Kasumi-1 (cell line): ENCODE measurements around the gene SNX11.

Experiments used
- DNase-seq, 2 experiments: peaks; one replicate each; lab custom pipeline; 2025; lab: John Stamatoyannopoulos, UW

Gene SNX11

DNA sequence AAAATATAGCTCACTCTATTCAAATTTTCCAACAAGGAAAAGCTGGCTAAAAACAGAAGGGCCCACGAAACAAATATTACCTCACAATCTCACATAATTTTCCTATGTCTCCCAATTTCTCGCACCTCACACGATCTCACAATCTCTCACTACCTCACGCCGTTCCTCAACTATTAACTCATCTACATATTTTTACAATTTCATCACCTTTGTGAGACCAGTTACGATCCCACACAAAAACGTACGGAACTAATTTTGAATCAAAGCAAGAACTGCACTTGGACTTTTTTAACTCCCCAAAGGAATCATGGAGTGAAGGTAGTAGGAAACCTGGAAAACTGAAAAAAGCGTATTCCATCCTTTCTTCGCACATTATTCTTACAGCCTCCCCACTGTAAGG is 7.4 kb upstream of the SNX11 start:
- DNase-seq, result no peak

DNA sequence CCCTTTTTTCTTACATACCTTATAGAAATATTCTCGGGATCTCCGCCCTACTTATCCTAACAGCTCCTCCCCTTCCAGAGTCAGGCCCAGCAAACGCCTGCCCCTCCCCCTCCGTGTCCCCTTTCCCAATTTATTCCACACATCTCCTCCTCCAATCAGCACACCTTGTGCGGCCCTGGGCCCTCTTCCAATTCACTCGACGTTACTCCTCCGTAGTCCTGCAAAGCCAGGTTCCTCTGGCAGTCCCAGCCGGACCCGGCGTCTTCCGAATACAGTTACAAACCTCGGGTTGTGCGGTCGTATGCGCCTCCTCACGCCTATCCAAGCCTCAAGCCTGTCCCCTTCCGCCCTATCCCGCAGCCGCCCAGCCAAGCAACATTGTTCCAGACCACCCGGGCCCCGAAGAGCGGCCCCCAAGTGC is 7.0 kb upstream of the SNX11 start:
- DNase-seq, result peak; percentile 43 to 69

DNA sequence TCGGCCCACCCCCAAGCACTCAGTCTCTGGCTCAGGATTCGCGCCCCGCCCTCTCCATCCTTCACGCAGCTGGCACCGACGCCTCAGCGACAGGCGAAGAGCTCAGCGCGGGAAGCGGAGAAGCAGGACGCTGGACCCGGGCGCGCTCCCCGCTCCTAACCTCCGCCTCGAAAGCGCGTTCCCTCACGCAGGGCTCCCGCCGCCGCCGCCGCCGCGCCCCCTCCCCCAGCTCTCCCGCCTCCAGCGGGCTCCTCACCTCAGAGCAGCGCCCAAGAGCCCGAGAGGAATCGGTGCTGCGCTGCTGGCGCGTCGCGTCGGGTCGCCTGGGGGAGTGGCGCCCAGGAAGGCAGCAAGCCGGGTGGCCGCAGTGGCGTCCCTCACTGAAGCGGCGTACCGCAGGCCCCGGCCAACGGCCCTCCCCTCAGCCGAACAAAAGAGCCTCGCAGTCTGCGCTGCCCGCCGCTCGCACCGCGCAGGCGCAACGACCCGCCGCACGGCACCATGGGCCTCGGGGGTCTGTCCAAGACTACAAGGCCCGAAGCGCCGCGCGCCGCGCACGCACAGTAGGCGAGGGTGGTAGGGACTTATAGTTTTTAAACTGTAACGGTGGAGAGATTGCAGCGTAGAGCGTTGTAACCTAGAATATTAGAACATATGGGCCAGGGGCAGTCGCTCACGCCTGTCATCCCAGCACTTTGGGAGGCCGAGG is 6.4 kb upstream of the SNX11 start, which contains the start of gene CBX1:
CBX1 (minus strand) TSS at position 467 of the 709 bp plus-strand sequence. CDS start 24,474 bp downstream, outside the sequence.
- peak; percentile 93 to 96 for DNase-seq

- DNase-seq, result peak; percentile 42 to 50
These were observed 5.4 kb upstream of the SNX11 start for GRCh38 chr17:48102043-48102750.

DNA sequence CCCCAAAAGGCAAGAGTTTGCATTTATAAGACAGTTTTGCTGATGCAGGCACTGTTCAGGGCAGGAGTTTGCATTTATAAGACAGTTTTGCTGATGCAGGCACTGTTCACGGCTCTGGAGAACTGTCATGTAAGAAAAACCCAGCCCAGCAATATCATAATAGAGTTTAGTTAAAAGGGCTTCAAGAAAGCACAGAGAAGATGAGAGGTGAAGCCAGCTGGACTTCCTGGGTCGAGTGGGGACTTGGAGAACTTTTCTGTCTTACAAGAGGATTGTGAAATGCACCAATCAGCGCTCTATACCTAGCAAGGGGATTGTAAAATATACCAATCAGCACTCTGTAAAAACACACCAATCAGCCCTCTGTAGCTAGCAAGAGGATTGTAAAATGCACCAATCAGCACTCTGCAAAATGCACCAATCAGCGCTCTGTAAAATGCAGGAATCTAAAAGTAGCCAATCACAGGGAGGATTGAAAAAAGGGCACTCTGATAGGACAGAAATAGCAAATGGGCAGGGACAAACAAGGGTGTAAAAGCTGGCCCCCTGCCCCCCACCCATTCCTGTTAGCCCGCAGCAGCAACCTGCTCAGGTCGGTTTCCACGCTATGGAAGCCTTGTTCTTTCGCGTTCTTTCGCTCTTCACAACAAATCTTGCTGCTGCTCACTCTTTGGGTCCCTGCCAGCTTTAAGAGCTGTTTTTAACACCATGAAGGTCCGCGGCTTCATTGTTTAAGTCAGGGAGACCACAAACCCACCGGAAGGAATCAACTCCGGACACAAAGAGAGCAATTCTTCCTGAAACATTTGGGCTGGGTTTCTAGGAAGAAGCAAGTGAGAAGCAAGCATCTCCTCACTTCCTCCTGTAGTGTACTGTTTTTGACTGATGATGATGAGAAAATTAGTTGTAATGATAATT is 4.5 kb upstream of the SNX11 start:
- peak; percentile 56 to 72 for DNase-seq

DNA sequence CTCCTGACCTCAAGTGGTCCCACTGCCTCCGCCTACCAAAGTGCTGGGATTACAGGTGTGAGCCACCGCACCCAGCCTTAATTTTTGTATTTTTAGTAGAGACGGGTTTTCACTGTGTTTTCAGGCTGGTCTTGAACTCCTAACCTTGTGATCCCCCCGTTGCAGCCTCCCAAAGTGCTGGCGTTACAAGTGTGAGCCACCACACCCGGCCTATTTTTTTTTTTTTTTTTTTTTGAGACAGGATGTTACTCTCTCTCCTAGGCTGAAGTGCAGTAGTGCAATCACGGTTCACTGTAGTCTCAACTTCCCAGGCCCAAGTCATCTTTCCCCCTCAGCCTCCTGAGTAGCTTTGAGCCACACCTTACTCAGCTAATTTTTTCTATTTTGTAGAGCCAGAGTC is 3.1 kb upstream of the SNX11 start:
- DNase-seq, result no peak

- DNase-seq, result no peak
These were observed 797 bp upstream of the SNX11 start for GRCh38 chr17:48106802-48107136.

DNA sequence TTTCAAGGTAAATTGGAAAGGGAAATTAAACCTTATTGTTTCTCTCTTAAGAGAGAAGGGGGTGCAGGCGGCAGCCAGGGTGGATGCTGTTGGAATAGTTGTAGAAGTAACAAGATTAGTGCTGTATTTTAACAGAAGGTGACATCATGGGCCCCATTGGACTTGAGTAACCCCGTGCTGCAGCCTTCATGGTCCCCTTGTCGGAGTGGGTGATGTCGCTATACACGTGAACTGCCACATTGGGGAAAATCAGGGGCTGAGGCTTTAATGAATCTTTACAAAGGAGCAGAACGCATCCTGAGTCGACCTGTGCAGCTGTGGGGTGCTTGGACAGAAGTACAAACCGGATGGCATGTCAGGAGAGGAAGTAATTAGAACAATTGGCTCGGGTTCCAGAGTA is 3.2 kb downstream of the SNX11 start:
- DNase-seq, result no peak

GRCh38 chr17:48111937-48112241 is 4.3 kb downstream of the SNX11 start:
- DNase-seq, result no peak

DNA sequence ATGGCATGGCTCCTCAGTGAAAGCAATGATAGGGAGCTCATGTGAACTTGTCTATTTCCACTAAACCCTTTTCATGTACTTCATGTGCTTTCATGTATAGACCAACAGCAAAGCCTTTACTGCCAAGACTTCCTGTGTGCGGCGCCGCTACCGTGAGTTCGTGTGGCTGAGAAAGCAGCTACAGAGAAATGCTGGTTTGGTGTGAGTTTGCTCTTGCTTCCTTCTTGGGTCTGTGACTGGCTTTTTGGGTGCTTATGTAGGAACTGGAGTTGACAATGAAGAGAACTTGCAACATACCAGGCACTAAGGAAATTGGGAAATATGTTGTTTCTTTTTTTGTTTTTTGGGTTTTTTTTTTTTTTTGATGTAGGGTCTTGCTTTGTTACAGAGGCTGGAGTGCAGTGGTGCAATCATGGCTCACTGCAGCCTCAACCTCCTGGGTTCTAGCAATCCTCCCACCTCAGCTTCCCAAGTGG is 5.7 kb downstream of the SNX11 start:
- DNase-seq, result peak; percentile 93 to 94

DNA sequence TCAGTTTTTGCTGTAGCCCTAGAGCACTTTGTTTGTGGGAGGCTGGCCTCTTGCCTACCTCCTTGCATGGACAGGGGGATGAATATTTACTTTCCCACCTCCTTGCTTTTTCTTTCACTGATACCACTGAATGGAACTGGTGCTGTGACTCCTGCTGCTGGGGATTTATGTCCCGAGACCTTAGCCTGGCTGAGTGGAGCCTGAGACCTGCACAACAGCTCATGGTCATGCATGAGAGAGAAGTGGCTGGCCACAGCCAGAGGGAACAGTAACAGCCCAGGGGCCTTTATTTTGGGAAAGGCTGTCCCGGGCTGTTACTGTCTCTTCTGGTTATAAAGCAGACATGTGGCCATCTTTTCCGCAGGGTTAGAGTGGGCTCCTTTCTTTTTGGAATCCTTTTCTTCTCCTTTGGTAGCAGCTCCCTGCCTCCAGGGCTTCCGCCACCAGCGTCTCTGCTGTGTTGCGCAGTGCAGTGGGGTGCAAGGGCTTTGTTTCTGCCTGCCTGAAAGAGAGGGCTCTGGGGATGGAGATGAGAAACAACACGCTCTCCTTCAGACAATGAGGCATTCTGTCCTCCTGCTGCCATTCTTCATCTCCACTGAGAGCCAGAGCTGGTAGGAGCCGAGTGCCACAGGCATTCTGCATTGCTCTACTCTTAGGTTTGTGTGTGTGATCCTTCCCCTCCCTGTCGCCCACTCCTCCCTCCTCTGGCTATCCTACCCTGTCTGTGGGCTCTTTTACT is 14.5 kb downstream of the SNX11 start:
- no peak for DNase-seq

GRCh38 chr17:48122665-48123045 is 15.1 kb downstream of the SNX11 start:
- no peak for DNase-seq

GRCh38 chr17:48123111-48123510 is 15.5 kb downstream of the SNX11 start:
- DNase-seq, result no peak

DNA sequence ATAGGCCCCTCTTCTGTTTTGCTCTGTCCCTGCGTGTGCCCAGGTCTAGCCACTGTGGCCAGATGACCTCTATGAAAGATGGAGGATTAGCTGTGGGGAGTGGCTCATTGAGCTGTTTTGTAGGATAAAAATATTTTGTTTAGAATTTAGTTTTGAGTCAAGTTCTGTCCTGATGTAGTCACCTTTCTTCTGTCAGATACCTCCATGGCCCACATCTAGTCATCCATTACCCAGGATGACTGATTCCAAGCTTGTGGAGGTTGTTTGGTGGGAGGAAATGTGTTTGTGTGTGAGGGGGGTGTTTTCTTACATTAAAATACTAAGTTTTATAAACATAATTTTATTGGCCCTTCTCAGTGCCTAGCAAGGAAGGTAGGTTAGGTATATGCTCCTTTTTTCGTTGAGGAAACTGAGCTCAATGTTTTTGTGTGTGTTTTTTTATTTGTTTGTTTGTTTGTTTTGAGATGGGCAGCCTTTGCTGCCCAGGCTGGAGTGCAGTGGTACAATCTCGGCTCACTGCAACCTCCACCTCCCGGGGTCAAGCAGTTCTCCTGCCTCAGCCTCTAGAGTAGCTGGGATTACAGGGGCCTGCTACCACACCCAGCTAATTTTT is 16.3 kb downstream of the SNX11 start:
- no peak for DNase-seq

GRCh38 chr17:48125829-48126531 is 18.4 kb downstream of the SNX11 start:
- no peak for DNase-seq

DNA sequence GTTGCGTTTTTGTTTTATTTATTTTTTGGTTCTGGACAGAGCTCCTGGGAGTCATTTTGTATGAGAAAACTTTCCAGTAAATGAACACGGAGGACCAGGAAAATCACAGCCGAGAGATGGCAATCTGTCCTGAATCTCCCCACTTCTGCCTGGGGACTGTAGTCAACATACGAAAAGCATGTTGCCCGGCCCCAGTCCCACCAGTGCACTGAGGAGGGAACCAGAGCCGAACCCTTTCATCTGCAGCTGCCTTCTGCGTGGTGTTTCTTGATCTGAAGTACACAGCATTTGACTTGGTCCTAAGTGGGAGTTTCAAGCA is 18.9 kb downstream of the SNX11 start:
- DNase-seq, result no peak

DNA sequence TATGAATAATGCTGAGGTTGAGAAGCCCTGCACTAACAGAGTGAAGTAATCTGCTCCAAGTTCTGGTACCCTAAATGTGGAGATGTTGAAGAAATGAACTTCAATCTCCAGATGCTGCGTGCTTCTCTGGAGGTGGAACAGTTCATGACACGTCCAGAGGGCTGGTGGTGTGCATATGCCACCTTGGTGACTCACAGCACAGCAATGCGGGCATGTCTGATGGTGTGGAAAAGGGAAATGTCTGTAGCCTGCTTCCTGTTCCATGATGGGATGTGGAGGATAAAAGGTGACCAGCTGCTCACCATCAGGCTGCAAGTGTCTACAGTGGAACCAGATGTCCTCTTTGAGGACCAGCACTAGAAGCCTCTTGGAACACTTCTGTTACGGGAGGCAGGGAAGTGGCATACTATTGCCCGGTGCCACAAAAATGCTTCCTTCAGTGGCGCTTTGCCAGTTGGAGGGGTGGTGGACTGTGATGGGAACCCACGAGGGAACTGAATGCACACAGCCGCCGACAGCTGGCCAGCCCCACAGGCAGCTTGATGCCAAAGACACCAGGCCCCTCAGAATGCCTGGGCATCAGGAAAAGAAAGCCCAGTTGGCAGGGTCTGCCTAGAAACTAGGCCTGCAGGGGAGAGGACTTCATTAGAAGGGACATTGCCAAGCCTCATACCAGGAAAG is 19.9 kb downstream of the SNX11 start:
- no peak for DNase-seq

- DNase-seq, result no peak
These were observed 20.8 kb downstream of the SNX11 start for GRCh38 chr17:48128400-48128799.

DNA sequence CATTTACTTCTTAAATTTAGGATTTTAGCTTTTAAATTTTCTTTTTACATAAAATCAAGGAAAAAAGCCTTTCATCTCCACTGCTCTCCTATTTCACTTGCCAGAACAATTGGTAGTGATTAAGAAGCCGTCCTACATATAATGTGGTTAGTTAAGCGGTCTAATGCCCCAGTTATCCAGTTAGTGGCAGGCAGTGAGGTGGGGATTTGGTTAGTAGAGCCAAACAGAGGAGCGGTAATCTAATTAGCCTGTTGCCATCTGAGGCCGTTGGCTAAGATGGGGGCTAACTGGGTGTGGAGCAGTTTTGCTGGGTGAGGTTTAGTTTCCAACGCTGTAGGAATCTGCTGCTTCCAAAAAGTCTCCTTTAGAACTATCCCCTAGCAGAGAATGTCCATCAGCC is 22.4 kb downstream of the SNX11 start:
- no peak for DNase-seq

DNA sequence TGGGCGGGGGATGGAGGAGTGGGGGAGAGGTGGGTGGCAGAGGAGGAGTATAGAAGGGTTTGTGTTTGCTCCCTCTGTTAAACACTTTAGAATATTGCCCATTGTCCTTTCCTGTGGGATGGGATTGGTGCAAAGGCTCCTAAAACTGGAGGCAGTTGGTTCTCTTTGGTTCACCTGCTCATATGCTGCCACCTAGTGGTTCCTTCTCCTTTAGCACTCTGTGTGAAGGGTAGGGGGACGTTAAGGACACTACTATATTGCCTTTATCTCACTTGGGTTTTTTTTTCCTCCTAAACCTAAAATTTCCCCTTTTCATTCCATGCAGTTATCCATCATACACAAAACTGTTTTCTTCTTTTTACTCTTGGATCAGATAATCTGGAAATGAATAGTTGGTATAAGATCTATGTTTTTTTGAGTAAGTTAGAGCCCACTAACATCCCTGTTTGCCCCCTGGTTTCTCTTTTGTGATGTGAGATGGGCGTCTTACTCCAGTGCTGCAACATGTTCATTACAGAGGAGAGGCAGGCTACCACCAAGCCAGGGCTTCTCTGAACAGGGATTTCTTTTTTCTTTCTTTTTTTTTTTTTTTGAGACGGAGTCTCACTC is 23.8 kb downstream of the SNX11 start:
- peak; percentile 59 to 86 for DNase-seq
